Vagina (tissue), 2 donors: Measurements from ENCODE around the gene SACS. TPM values are rescaled to one million over a fixed set of nuclear protein-coding genes. Genes with fewer than 3 reads are reported as not detected.

Experiments used
- DNase-seq, 2 donors: peaks; one replicate each; pipeline ENCODE4 v3.0.0-alpha.2; 2017; ENCODE audit errors: extremely low spot score in 2 of 2
- H3K27ac ChIP-seq: fragments of 200-600 bp; sonication (generic); one replicate; pipeline ENCODE4 v1.5.1; 2019
- H3K27me3 ChIP-seq: fragments of 200-600 bp; sonication (generic); one replicate; pipeline ENCODE4 v1.5.1; 2019
- H3K36me3 ChIP-seq, 2 donors: fragments of 200-600 bp; sonication (generic); one replicate each; pipeline ENCODE4 v1.5.1; 2017 to 2019
- H3K4me1 ChIP-seq: fragments of 200-600 bp; sonication (generic); one replicate; pipeline ENCODE4 v1.5.1; 2019
- H3K4me3 ChIP-seq, 2 donors: fragments of 200-600 bp; sonication (generic); 1 replicate in 1 of 2; 2 replicates in 1 of 2; pipeline ENCODE4 v1.5.1; 2016 to 2019
- H3K9me3 ChIP-seq: fragments of 200-600 bp; sonication (generic); one replicate; pipeline ENCODE4 v1.5.1; 2019
- POLR2A ChIP-seq, 2 donors: fragments of 450-650 bp; IDR thresholded peaks; one replicate each; pipeline ENCODE4 v1.6.1; 2017; ENCODE audit warnings: antibody characterized with exemption in 2 of 2, mild to moderate bottlenecking in 2 of 2, moderate library complexity in 2 of 2
- POLR2AphosphoS5 ChIP-seq, 2 donors: sonication (generic); formaldehyde crosslinking; IDR thresholded peaks; one replicate each; pipeline ENCODE4 v1.9.0; 2017; ENCODE audit warnings: antibody characterized with exemption in 2 of 2, mild to moderate bottlenecking in 2 of 2, low read depth in 1 of 2; ENCODE audit not compliant: insufficient read depth in 1 of 2
- intact Hi-C: fragments of 100-400 bp; cut with DNase I; formaldehyde crosslinking; loops from one replicate; pipeline ENCODE4 v1.15.1; 2023
- total RNA-seq: library from RNA; depleted of rRNA; stranded (reverse); fragments of >200 nt; gene quantifications from one replicate; pipeline ENCODE4 v1.2.3, GENCODE V29; 2016
- TF ChIP-seq, protein P1 (sequence below), 3 experiments: fragments of 450-650 bp in 2 of 3; fragments of 200-600 bp in 1 of 3; sonication (generic) in 1 of 3; IDR thresholded peaks; one replicate each; pipeline ENCODE4 v1.5.1; 2017 to 2019; ENCODE audit warnings: antibody characterized with exemption in 3 of 3, mild to moderate bottlenecking in 2 of 3, moderate library complexity in 2 of 3

SACS gene
- total RNA-seq, 1 donor from 2014 or later = 24.8 TPM

DNA sequence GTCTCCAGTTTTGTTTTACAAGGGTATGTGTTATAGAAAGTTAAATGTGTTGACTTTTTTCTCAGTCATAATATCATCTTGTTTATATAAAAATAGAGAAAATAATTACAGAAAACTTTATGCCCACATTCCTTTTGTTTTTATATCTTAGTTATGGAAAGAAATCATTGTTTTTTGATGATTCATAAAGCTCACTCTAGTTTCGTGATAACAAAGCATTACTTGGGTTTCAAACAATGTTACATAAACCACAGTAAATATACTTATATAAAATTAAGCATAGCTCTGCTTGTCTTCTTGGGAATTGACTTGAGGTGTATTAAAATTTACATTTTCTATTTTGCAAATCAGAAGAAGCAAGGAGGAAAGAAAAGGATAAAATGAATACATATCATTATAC is 140.9 kb downstream of the SACS start:
- H3K27me3 ChIP-seq = no peaks in the 10 kb centered on the region
- H3K36me3 ChIP-seq = no peaks in the 10 kb centered on the region
- no peak for DNase-seq
- H3K4me3 ChIP-seq = no peak overlapping the region
- no peaks in the 10 kb centered on the region for H3K4me1 ChIP-seq
- no peaks in the 10 kb centered on the region for H3K9me3 ChIP-seq
- no peak overlapping the region for H3K27ac ChIP-seq
- intact Hi-C loops = no loop called here
- TF ChIP-seq POLR2A (IDR thresholded peaks at IDR 0.05) (no peak), POLR2AphosphoS5 (IDR thresholded peaks at IDR 0.05; ENCODE audit: insufficient read depth in 1 of 2, low read depth in 1 of 2) (no peak)
- TF ChIP-seq, protein P1, sequence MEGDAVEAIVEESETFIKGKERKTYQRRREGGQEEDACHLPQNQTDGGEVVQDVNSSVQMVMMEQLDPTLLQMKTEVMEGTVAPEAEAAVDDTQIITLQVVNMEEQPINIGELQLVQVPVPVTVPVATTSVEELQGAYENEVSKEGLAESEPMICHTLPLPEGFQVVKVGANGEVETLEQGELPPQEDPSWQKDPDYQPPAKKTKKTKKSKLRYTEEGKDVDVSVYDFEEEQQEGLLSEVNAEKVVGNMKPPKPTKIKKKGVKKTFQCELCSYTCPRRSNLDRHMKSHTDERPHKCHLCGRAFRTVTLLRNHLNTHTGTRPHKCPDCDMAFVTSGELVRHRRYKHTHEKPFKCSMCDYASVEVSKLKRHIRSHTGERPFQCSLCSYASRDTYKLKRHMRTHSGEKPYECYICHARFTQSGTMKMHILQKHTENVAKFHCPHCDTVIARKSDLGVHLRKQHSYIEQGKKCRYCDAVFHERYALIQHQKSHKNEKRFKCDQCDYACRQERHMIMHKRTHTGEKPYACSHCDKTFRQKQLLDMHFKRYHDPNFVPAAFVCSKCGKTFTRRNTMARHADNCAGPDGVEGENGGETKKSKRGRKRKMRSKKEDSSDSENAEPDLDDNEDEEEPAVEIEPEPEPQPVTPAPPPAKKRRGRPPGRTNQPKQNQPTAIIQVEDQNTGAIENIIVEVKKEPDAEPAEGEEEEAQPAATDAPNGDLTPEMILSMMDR (IDR thresholded peaks at IDR 0.05) = no peak

DNA sequence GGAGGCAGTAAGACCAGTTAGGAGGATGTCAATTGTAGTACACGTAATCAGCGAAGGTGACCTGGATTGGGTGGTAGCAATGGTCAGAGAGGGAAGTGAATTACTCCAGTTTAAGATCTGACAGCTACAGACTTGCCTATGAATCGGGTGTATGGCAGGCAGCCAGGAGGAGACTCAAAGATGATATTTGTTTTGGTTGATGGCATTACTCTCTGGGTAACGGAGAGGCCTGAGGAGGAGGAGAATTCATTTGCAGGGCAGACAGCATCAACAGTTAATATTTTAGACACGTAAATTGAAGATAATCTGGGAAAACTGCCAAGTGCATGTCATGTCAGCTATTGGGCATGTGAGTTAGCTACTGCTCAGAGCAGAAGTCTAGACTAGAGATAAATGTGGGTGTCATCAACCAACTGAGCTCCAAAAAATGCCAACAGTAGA is 143.6 kb downstream of the SACS start:
- Histone ChIP-seq H3K4me1 (no peaks in the 10 kb centered on the region), H3K36me3 (no peaks in the 10 kb centered on the region), H3K9me3 (no peaks in the 10 kb centered on the region), H3K27me3 (no peaks in the 10 kb centered on the region), H3K4me3 (no peak overlapping the region), H3K27ac (no peak overlapping the region)
- no peak for TF ChIP-seq POLR2AphosphoS5 (IDR thresholded peaks at IDR 0.05; ENCODE audit: insufficient read depth in 1 of 2, low read depth in 1 of 2)
- TF ChIP-seq, protein P1 (IDR thresholded peaks at IDR 0.05) = no peak
- no peak for TF ChIP-seq POLR2A (IDR thresholded peaks at IDR 0.05)
- DNase-seq = no peak
- intact Hi-C loops = no loop called here

DNA sequence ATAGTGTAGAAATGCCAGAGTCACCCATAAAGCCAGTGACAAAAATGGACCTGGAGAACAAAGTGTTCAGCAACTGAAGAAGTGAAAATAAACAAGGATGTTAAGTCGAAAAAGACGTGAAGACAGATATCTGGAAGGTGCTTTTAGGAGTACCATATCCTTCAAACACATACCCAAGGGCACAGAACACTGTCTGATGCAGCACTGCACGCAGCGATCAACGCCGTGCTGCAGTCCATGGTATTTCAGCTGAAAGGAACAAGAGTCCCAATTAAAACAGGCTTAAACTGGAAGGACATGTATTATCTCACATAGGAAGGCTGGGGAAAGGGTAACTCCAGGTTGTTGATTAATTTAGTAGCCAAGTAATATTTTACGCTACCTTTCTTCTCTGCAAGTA is 144.5 kb downstream of the SACS start:
- H3K27ac ChIP-seq = no peak overlapping the region
- H3K9me3 ChIP-seq = no peaks in the 10 kb centered on the region
- H3K4me1 ChIP-seq = no peaks in the 10 kb centered on the region
- no peaks in the 10 kb centered on the region for H3K27me3 ChIP-seq
- intact Hi-C loops = no loop called here
- no peaks in the 10 kb centered on the region for H3K36me3 ChIP-seq
- TF ChIP-seq POLR2A (IDR thresholded peaks at IDR 0.05) = no peak
- TF ChIP-seq, protein P1 (IDR thresholded peaks at IDR 0.05) = no peak
- TF ChIP-seq POLR2AphosphoS5 (IDR thresholded peaks at IDR 0.05; ENCODE audit: insufficient read depth in 1 of 2, low read depth in 1 of 2) = no peak
- H3K4me3 ChIP-seq = no peak overlapping the region
- DNase-seq = no peak

DNA sequence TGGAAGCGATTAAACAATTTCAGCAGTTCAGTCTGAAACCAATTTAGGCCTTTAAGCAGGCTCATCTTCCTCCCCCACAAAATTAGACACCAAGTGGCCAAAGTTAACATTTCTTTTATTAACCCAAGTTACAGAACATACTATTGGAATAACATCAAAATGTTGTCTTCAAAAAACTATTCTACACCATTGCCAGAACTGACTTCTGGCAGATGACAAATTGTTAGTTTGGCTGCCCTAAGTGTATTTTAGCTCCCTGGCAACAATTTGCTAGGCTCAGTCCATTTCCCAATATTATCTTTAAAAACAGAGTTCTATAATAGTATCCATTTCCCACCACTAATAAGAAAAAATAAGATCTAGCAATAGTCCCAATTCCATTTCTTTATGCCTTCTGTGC is 144.9 kb downstream of the SACS start:
- H3K27ac ChIP-seq = no peak overlapping the region

DNA sequence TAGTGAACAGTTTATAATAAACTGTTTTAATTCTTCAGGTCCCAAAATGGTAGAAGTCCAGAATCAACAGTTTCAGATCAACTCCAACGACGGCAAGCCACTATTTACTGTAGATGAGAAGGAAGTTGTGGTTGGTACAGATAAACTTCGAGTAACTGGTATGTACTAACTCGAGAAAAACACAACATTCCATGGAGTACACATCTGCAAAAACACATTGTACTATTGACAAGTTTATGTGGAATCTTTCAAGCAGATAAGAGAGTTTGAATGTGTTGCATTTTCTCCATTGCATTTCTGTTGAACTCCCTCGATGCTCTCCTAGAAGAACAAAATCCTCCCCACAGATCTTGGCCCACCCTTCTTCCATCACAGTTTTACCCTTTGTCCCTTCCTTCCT is 154.2 kb downstream of the SACS start:
- Histone ChIP-seq H3K36me3 (no peaks in the 10 kb centered on the region), H3K9me3 (no peaks in the 10 kb centered on the region)

More for the DNA sequence above, 144.9 kb downstream of the SACS start:
- Histone ChIP-seq H3K36me3 (no peaks in the 10 kb centered on the region), H3K4me3 (no peak overlapping the region), H3K27me3 (no peaks in the 10 kb centered on the region), H3K9me3 (no peaks in the 10 kb centered on the region), H3K4me1 (no peaks in the 10 kb centered on the region)
- intact Hi-C loops = no loop called here
- TF ChIP-seq, protein P1 (IDR thresholded peaks at IDR 0.05) = no peak
- no peak for TF ChIP-seq POLR2AphosphoS5 (IDR thresholded peaks at IDR 0.05; ENCODE audit: insufficient read depth in 1 of 2, low read depth in 1 of 2)
- no peak for TF ChIP-seq POLR2A (IDR thresholded peaks at IDR 0.05)
- no peak for DNase-seq

More for the DNA sequence above, 154.2 kb downstream of the SACS start:
- H3K4me1 ChIP-seq = no peaks in the 10 kb centered on the region
- H3K27me3 ChIP-seq = no peaks in the 10 kb centered on the region
- no peak overlapping the region for H3K4me3 ChIP-seq
- TF ChIP-seq POLR2AphosphoS5 (IDR thresholded peaks at IDR 0.05; ENCODE audit: insufficient read depth in 1 of 2, low read depth in 1 of 2) (no peak), POLR2A (IDR thresholded peaks at IDR 0.05) (no peak)
- TF ChIP-seq, protein P1 (IDR thresholded peaks at IDR 0.05) = no peak
- DNase-seq = no peak
- no peak overlapping the region for H3K27ac ChIP-seq
- intact Hi-C loops = no loop called here

Other genes starting within 250 kb of the SACS start
- gene TNFRSF19, start 136.7 kb upstream of the SACS start, total RNA-seq = 10.3 TPM